NCI-H1694 (cell line): ENCODE measurements around the gene CELF5.
"Not testable (repeated sequence)": the region's sequence is repeated elsewhere in the genome, so short reads cannot be mapped to it uniquely, and the experiment has no call there.

ENCODE experiments used
- DNase-seq: peaks from one replicate; lab custom pipeline; 2025; lab: John Stamatoyannopoulos, UW

Gene CELF5

GRCh38 chr19:3292958-3293529 lies 68.6 kb downstream of the CELF5 start:
- no peak for DNase-seq

GRCh38 chr19:3293560-3293959 lies 69.1 kb downstream of the CELF5 start:
- DNase-seq, result no peak

DNA sequence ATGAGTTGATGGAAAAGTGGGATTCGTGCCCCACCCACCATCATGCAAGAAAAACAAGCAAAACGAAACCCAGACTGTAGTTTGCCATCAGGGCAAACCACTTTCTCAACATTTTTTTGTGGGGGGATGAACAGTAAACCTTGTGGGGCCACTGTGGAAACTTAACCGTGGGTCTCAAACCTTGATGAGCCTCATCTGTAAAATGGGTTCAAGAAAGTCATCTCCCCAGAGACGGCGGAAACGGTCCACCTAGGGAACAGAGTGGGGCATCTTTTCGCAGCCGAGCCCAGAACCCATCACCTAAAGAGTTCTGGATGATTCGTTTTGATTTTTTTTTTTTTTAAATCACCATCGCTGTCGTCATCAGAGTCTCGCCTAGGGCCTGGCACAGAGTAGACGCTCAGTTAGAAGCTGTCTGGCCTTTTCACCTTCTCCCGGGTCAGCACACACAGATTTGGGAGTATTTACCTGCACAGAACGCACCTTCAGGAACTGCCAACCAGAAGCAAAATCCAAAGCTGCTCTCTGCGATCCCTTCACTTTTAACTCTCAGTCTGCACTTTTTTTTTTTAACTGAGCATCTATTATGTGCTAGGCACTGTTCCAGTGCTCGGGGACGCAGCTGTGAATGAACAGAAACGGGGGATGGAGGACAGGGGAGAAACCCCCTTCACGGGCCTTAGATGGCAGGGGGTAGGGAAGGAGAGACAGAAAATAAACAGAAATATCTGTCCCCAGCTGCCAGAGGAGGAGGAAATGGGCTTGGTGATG lies 69.8 kb downstream of the CELF5 start:
- DNase-seq, result no peak

GRCh38 chr19:3295581-3295980 lies 71.1 kb downstream of the CELF5 start:
- no peak for DNase-seq

DNA sequence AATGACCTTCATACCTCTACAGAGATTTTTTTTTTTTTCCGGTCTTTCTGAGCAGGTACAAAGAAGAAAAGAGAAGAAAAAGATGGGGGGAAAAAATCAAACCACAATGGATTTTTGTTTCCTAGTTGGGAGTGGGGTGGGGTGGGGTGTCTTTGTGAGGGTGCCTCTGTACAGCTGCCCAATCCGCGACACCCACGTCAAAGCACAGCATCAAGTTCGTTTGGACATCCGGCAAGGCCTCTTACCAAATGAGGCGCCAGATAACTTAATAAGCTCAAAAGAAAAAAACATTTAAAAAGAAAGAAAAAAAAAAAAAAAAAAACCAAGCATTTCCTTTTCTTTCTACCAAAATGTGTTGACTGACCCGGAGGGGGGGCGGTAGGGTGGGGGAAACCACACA lies 71.6 kb downstream of the CELF5 start:
- DNase-seq, result no peak

- no peak for DNase-seq
Observed at GRCh38 chr19:3296446-3296845, 72.0 kb downstream of the CELF5 start.

GRCh38 chr19:3298853-3299449 lies 74.5 kb downstream of the CELF5 start:
- DNase-seq, result no peak

GRCh38 chr19:3300566-3300965 lies 76.1 kb downstream of the CELF5 start:
- DNase-seq, result not testable (repeated sequence)

DNA sequence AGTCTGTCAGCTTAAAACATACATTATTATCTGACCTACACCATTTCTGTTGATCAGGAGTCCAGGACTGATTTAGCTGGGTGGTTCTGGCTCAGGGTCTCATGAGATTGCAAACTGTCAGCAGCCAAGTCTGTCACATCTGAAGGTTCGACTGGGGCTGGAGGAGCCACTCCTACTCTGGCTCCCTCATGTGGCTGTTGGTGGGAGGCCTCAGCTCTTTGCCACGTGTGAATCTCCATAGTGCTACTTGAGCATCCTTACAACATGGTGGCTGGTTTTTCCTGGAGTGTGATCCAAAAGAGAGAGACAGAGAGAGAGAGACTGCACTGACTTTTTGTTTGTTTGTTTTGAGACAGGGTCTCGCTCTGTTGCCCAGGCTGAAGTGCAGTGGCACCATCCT lies 78.3 kb downstream of the CELF5 start:
- no peak for DNase-seq

GRCh38 chr19:3304871-3305423 lies 80.5 kb downstream of the CELF5 start:
- peak; percentile 77 for DNase-seq

- no peak for DNase-seq
Observed at GRCh38 chr19:3309724-3310123, 85.3 kb downstream of the CELF5 start.

- DNase-seq, result no peak
Observed at GRCh38 chr19:3310280-3310679, 85.8 kb downstream of the CELF5 start.

DNA sequence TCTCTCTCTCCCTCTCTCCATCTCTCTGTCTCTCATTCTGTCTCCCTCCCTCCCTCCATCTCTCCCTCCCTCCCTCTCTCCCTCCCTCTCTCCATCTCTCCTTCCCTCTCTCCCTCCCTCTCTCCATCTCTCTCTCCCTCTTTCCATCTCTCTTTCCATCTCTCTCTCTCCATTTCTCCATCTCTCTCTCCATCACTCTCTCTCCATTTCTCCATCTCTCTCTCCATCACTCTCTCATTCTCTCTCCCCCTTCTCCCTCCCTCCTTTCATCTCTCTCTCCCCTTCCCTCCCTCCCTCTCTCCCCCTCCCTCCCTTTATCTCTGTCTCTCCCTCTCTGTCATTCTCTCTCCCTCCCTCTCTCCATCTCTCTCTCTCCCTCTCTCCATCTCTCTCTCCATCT lies 86.2 kb downstream of the CELF5 start:
- DNase-seq, result no peak

DNA sequence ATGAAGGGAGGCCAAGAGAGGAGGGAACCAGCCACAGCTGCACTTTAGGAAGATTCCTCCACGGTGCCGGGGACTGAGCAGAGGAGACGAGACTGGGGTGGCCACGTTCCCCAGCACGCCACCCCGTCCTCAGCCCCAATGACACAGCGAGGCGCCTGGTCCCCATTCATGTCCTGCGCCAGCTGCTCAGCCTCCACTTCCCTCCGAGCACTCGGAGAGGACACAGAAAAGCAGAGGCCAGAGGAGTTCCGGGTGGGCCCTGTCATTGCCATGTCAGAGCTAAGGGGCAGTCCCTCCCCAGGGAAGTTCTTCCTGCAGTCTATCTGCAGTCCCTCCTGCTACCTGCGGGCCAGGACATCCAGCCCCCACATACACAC lies 88.7 kb downstream of the CELF5 start:
- no peak for DNase-seq

- no peak for DNase-seq
Observed at GRCh38 chr19:3314962-3315675, 90.7 kb downstream of the CELF5 start.

DNA sequence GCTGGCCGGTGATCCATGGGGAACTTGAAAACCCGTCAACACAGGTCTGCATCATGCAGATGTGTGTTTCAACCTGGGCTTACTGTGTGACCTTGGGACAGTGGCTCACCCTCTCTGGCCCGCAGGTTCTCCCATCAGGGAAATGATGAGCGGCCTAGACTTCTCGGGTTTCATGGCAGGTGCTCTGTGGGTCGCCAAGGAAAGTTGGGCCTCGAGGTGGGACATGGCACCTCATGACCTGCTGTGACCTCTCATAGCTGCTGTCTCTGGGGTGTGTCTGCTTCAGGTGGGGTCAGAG lies 91.2 kb downstream of the CELF5 start:
- no peak for DNase-seq

- DNase-seq, result no peak
Observed at GRCh38 chr19:3316132-3316648, 91.7 kb downstream of the CELF5 start.

DNA sequence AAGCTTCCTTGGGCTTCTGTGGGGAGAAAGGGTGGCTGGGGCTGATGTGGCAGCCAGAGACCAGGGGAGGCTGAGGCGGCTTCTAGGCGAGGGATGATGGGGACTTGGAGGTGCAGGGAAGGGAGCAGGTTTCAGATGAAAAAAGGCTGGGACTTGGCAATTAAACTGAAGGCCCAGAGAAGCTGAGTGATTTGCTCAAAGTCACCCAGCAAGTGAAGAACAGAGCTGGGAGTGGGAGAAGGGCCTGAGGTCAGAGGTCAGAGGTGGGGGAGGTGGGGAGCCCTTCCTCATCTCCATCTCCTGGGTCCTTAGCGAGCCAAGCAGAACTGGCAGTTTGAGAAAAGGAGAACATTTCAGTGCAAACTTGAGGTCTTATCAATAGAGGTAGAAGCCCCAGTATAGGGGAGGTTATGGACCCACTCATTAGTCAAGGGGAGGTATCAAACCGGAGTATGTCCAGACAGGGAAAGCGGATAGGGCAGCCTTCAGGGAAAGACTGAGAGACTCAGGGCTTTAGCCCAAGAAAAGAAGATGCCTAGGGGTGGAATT lies 92.3 kb downstream of the CELF5 start:
- DNase-seq, result no peak

DNA sequence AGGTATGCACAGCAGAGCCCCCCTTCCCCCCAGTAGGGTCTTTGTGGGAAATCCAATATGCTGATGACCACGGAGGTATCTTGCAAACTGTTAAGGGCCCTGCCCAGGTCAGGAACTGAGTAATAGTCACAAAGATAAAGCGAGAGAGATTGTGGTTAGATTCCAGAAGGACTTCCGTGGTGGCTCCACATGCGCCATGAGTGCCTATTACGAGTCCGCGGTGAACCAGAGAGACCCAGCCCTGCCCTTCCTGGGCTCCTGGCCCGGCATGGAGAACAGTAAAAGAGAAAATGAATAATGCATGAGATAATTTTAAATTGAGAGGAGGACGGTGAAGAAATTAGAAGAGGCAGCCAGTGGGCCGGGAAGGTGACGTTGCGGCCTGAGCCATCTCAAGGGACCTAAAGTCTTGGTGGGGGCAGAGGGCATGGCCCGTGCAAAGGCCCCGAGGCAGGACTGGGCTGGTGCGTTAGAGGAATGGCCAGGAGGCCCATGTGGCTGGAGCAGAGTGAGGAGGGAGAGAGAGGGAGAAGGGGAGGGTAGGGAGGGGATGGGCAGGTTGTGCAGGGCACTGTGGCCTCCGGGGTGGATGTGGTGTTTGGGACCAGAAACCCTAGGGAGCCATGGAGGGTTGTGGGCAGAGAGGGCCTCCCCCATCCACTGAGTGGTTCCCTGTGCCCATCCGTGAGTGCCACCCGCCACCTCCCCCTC lies 95.3 kb downstream of the CELF5 start:
- DNase-seq, result no peak

DNA sequence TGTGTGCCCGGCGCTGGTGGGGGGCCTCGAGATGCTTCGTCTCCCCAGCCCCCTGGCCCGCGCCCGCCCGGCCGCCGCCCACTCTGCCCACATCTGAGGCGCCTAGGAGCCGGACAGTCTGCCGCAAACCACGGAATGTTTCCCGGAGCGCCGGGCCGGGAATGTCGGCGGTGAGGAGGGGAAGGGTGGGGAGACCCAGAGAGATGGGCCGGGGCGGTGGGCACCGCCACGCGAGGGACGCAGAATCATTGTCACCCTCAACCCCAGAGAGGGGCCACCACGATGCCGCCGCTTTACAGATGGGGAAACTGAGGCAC lies 95.9 kb downstream of the CELF5 start:
- no peak for DNase-seq

DNA sequence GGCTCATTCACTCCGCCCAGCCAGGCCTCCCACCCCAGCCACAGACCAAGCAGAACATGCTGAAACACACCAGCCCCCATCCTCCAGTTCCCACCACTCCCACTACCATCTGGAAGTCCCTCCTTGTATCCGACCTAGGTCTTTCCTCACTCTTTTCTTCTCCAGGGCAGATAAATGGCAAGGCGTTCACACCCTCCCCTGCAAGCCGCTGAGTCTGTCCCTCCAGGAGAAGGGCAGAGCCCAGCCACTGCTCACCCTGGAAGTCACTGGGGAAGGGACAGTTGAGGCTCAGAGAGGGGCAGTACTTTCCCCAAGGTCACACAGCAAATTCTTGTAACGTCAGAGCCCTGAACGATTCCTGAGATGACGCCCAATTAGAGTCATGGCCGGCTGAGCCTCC lies 96.4 kb downstream of the CELF5 start:
- DNase-seq, result no peak

- DNase-seq, result no peak
Observed at GRCh38 chr19:3321696-3322095, 97.2 kb downstream of the CELF5 start.
